ENCODE data around the gene NBEAL1.
"Not testable (repeated sequence)": the region's sequence is repeated elsewhere in the genome, so short reads cannot be mapped to it uniquely, and the experiment has no call there.

NBEAL1 gene

DNA sequence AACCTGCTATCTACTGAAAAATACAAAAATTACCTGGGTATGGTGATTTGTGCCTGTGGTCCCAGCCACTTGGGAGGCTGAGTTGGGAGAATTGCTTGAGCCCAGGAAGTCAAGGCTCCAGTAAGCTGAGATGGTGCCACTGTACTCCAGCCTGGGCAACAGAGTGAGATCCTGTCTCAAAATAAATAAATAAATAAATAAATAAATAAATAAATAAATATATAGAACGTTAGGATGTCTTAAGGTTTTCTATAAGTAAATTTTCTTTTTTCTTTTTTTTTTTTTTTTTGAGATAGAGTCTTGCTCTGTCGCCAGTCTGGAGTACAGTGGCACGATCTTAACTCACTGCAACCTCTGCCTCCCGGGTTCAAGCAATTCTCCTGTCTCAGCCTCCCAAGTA lies 95.8 kb downstream of the NBEAL1 start:
- DNase-seq (ENCODE audit: low read depth, low spot score): not testable (repeated sequence)

DNA sequence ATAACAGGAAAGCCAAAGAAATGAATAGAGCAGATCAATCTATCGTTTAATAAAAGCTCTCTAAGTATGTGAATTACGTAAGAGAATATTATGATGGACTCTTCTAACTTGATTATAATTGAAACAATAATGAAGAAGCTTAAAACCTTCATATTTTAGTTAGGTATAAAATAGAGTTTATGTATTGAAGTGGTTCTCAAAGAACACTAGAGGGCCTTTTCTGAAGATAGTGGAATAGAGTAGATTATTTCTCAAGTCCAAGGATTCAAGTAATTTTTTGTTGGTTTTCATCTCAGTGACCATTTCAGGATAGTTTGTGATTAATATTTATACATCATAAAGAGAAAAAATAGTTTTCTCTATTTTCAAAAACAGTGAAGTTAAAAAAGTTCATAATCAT lies 97.7 kb downstream of the NBEAL1 start:
- no peak for DNase-seq (ENCODE audit: low read depth, low spot score)

- DNase-seq (ENCODE audit: low read depth, low spot score): not testable (repeated sequence)
These were observed 100.6 kb downstream of the NBEAL1 start for GRCh38 chr2:203115201-203115700.

DNA sequence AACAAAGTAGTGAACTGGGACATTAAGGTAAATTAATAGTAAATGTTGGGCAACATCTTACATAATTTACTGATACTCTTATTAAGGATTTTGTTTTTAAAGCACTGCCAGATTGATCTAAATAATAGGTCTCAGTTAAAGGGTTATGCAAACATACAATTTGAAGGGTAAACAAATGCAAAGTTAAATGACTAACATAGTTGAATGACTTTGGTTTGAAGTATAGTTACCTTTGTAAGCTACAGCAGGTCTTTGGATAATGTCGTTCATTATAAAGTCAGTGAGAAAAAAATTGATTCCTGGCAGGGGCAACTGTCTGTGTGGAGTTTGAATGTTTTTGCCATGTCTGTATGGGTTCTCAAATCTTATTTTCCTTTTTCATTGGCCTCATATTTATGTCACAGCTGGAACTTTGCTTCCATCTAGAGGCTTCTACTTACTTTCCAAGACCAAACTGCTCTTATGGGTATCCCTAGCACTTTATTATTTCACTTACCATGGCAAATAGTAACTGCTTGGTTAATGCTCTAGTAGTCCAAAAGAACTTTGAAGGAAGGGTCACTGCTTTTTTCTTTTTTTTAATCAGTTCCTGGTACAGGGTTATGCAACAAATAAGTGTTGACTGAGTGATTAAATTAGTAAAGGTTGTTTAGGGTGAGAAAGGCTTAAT lies 107.8 kb downstream of the NBEAL1 start:
- no peak for DNase-seq (ENCODE audit: low read depth, low spot score)

DNA sequence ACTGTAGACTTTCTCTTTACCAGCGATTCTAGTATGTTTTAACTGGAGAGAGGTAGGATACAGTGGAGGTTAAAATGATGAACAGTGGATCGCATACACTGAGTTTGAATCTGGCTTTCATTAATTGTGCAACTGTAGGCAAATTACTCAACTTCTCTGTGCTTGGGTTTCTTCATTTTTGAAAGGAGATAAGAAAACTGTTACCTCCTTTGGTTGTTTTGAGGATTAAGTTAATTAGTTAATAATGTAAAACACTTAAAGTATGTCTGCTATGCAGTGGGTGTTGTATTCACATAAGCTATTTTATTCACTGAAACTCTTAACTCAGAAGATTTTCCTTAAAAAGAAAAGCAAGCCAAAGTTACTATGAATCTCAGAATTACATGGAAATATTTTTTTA lies 112.3 kb downstream of the NBEAL1 start:
- DNase-seq (ENCODE audit: low read depth, low spot score): no peak

- DNase-seq (ENCODE audit: low read depth, low spot score): no peak
These were observed 120.4 kb downstream of the NBEAL1 start for GRCh38 chr2:203135105-203135504.

GRCh38 chr2:203143391-203143790 lies 128.7 kb downstream of the NBEAL1 start:
- DNase-seq (ENCODE audit: low read depth, low spot score): no peak

- no peak for DNase-seq (ENCODE audit: low read depth, low spot score)
These were observed 134.5 kb downstream of the NBEAL1 start for GRCh38 chr2:203149194-203149593.

- no peak for DNase-seq (ENCODE audit: low read depth, low spot score)
These were observed 140.7 kb downstream of the NBEAL1 start for GRCh38 chr2:203155406-203155805.

DNA sequence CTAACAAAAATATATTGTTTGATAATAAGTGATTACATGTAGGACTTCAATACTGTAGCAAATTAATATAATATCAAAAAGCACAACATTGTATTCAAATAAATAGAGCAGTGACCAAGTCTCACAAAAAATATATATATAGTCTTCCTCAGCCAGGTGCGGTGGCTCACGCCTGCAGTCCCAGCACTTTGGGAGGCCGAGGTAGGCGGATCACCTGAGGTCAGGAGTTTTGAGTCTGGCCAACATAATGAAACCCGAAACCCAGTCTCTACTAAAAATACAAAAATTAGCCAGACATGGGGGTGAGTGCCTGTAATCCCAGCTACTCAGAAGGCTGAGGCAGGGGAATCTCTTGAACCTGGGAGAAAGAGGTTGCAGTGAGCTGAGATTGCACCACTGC lies 148.0 kb downstream of the NBEAL1 start:
- DNase-seq (ENCODE audit: low read depth, low spot score): not testable (repeated sequence)

DNA sequence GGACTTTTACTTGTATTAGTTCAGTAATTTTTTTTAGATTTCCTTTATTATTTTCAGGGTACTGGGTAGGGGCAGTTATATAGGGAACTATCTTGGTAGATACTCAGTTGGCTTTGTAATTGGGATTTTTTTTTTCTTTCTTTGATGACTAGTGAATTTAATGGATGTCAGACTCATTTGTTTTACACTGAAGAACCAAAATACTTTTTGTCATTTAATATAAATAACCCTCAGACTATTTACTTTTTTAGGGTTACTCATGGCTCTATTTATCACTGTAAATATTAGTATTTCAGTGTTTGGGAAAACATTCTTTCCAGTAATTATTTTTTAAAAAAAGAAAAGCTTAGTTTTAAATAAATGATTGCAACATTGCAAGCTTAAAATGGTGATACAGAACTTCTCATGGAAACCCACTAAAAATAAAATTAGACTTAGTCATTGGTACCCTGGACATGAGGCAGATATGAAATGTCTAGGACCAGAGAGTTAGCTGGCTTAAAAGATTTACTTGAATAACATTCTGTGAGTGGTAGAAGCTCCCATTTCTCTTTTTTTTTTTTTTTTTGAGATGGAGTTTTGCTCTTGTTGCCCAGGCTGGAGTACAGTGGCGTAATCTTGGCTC lies 149.7 kb downstream of the NBEAL1 start:
- DNase-seq (ENCODE audit: low read depth, low spot score): no peak

DNA sequence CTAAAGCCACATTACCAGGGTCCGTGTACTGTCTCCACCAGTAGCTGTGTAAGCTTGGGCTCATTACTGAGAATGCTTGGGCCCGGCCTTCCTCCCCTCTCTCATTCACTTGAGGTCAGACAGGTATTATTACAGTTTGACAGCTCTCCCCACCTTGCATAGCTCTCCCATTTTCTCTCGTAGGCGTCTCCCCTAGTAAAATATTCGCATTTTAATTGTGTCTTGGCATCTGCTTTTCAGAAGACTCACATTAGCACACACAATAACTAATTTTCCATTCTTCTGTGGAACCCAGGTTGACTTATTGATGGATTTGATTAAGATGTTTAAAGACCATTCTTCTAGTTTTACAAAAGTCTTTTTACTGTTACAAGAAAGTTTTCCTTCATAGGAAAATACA lies 153.1 kb downstream of the NBEAL1 start:
- DNase-seq (ENCODE audit: low read depth, low spot score): no peak

DNA sequence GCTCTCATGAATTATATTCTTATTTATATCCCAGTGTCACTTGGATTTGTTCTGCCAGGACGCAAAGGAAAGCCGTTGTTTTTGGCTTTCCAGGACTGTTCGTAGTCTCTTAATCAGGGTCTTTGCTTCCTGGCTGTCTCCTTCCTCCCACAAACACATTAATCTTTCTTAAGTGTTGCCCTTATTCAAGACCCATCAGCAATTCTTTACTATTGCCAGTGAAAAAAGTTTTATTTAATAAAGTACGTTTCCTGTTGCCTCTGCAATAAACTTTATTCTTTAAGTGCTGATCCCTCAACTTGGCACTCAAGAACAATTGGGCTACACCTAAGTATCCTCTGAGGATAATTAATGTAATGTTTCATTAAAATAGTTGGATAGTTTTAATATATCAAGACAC lies 155.8 kb downstream of the NBEAL1 start:
- no peak for DNase-seq (ENCODE audit: low read depth, low spot score)

DNA sequence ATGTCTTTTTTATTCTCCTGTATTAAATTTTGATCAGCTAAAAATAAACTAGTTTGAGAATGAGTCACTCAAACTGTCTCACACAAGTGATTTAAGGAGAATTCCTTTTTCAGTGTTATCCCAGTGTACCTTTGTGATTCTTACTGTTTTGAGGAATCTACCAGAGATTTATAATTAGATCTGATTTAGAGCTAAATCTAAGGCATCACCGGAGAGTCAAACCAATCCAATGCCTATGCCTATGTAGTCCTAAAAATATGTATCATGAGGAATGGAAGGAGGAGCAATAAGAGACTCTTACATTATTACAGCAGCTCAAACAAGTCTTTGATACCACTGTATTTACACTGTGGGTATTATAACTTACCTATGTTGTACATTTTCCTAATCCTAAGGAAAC lies 160.7 kb downstream of the NBEAL1 start:
- no peak for DNase-seq (ENCODE audit: low read depth, low spot score)

DNA sequence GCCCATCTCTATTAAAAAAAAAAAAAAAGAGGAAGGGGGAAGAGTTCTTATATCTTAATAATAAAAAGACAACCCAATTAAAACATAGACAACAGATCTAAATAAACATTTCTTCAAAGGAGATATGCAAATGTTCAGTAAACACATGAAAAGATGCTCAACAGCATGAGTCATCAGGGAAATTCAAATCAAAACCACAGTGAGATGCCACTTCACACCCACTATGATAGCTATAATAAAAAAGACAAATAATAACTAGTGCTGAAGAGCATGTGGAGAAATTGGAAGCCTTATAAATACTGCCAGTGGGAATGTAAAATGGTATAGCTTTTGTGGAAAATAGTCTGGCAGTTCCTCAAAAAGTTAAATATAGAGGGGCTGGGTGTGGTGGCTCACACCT lies 162.7 kb downstream of the NBEAL1 start:
- DNase-seq (ENCODE audit: low read depth, low spot score): no peak

GRCh38 chr2:203185864-203186263 lies 171.2 kb downstream of the NBEAL1 start:
- DNase-seq (ENCODE audit: low read depth, low spot score): no peak

DNA sequence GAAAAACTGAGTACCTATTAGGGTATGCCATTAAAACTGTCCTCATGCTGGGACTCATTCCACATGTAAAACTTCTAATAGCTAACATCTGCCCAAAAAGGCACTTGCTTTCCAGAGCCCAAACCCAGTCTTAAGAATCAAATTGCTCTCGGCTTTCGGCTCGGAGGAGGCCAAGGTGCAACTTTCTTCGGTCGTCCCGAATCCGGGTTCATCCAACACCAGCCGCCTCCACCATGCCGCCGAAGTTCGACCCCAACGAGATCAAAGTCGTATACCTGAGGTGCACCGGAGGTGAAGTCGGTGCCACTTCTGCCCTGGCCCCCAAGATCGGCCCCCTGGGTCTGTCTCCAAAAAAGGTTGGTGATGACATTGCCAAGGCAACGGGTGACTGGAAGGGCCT lies 175.9 kb downstream of the NBEAL1 start:
- DNase-seq (ENCODE audit: low read depth, low spot score): not testable (repeated sequence)

DNA sequence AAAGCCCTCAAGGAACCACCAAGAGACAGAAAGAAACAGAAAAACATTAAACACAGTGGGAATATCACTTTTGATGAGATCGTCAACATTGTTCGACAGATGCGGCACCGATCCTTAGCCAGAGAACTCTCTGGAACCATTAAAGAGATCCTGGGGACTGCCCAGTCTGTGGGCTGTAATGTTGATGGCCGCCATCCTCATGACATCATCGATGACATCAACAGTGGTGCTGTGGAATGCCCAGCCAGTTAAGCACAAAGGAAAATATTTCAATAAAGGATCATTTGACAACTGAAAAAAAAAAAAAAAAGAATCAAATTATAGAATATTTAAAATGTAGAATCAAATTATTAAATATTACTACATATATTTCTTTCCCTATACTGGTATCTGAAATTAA lies 176.4 kb downstream of the NBEAL1 start:
- not testable (repeated sequence) for DNase-seq (ENCODE audit: low read depth, low spot score)

DNA sequence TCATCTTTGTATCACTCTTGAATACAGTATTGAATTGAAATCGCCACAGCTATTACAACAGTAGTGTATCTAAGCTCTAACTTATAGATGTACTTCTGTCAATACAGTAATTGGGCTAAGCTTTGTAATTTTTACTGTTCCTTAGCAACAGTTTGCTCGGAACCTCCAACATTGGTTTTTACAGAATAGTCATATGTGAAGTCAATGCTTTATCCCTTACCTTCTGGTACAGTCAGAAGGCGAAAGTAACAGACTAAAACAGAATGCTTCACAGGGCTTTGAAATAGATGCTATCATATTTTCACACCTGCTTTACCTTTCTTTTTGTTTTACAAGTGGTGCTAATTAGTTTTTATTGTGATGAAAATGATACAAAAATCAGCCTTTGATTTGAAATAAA lies 177.3 kb downstream of the NBEAL1 start:
- no peak for DNase-seq (ENCODE audit: low read depth, low spot score)

DNA sequence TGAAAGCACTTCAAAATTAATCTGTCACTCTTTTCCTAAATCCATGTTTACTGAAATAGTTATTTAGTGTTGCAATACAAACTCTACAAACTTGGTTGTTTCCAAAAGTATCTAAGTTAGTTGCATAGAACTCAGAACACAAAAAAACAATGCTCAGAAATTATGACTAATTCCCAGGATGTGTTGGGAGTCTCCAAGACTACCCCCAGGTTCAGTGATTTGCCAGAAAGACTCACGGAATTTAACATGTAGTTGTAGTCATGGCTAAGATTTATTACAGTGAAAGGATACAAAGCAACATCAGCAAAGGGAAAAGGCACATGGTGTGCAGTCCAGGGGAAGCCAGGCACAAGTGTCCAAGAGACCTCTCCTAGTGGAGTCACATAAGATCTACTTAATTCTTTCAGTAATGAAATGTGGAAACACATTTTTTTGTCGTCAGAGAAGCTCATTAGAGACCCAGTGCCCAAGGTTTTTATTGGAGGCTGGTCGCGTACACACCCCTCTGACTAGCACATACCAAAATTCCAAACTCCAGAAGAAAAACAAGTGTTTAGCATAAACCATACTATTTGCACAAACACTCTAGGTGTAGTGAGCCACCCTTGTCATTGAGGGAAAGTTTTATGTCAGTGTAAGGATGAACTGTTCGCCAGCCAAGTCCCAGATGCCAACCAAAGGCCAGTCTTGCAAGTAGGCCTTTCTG lies 180.8 kb downstream of the NBEAL1 start:
- DNase-seq (ENCODE audit: low read depth, low spot score): no peak

GRCh38 chr2:203200866-203201265 lies 186.2 kb downstream of the NBEAL1 start:
- no peak for DNase-seq (ENCODE audit: low read depth, low spot score)

- DNase-seq (ENCODE audit: low read depth, low spot score): no peak
These were observed 186.8 kb downstream of the NBEAL1 start for GRCh38 chr2:203201426-203201825.

- DNase-seq (ENCODE audit: low read depth, low spot score): no peak
These were observed 194.9 kb downstream of the NBEAL1 start for GRCh38 chr2:203209538-203209937.
